IMR-90 (cell line): ENCODE measurements around the gene SARM1. TPM values are rescaled to one million over a fixed set of nuclear protein-coding genes. Genes with fewer than 3 reads are reported as not detected.

Experiments
- ATAC-seq: fragments of 200-7000 bp; cut with Tn5 transposase; 2 replicates; pipeline ENCODE4 v1.9.1; 2020; ENCODE audit warnings: low read depth, mild to moderate bottlenecking, moderate library complexity
- BruUV-seq: library from RNA; stranded (reverse); fragments of 400-500 nt; replicated peaks from 2 replicates; lab custom pipeline; 2021; lab: Mats Ljungman, UMichigan
- CTCF ChIA-PET: fragments of 300-600 bp; formaldehyde crosslinking; extraction: SDS; loops from one replicate; lab custom pipeline; 2021; ENCODE audit warnings: antibody characterized with exemption; lab: Yijun Ruan, JAX
- POLR2A ChIA-PET: fragments of 300-600 bp; sonication (Branson Sonifier 250); formaldehyde crosslinking; loops from one replicate; lab custom pipeline; 2022; ENCODE audit warnings: antibody characterized with exemption; ENCODE audit not compliant: unreplicated experiment; lab: Charles Lee
- DNase-seq: peaks from one replicate; pipeline ENCODE4 v3.0.0; 2013
- H2AFZ ChIP-seq: replicated peaks from 2 replicates; pipeline ENCODE3; 2013; ENCODE audit warnings: low read length, mild to moderate bottlenecking; ENCODE audit not compliant: poor library complexity
- H2AK5ac ChIP-seq: 2 replicates; pipeline ENCODE4 v1.6.1; 2013; ENCODE audit warnings: low read depth, low read length, inconsistent platforms
- H2AK9ac ChIP-seq: replicated peaks from 2 replicates; pipeline ENCODE3; 2013; ENCODE audit warnings: mild to moderate bottlenecking, low read depth, low read length, moderate library complexity; ENCODE audit not compliant: poor library complexity
- H2BK120ac ChIP-seq: 2 replicates; pipeline ENCODE4 v1.6.1; 2013; ENCODE audit warnings: low read depth, low read length, inconsistent platforms
- H2BK15ac ChIP-seq: 3 replicates; pipeline ENCODE4 v1.6.1; 2013; ENCODE audit warnings: low read depth, low read length, inconsistent platforms
- H2BK20ac ChIP-seq: 2 replicates; pipeline ENCODE4 v1.6.1; 2013; ENCODE audit warnings: low read depth, mild to moderate bottlenecking, inconsistent platforms, low read length, moderate library complexity
- H2BK5ac ChIP-seq: 2 replicates; pipeline ENCODE4 v1.6.1; 2013; ENCODE audit warnings: mild to moderate bottlenecking, low read depth, low read length, inconsistent platforms; ENCODE audit not compliant: poor library complexity, severe bottlenecking
- H3K14ac ChIP-seq: replicated peaks from 2 replicates; pipeline ENCODE4 v1.6.1; 2013; ENCODE audit warnings: low read depth, low read length, inconsistent platforms
- H3K18ac ChIP-seq: 2 replicates; pipeline ENCODE4 v1.6.1; 2013; ENCODE audit warnings: low read depth, low read length, control low read depth
- H3K23ac ChIP-seq: 2 replicates; pipeline ENCODE4 v1.6.1; 2013; ENCODE audit warnings: low read depth, low read length, inconsistent platforms
- H3K27ac ChIP-seq: 2 replicates; pipeline ENCODE4 v1.5.1; 2013; ENCODE audit warnings: mild to moderate bottlenecking, control low read depth, low read length; ENCODE audit not compliant: insufficient read depth
- H3K27me3 ChIP-seq: 2 replicates; pipeline ENCODE4 v1.6.1; 2013; ENCODE audit warnings: low read length; ENCODE audit not compliant: control insufficient read depth, insufficient read depth
- H3K36me3 ChIP-seq: 2 replicates; pipeline ENCODE4 v1.6.1; 2013; ENCODE audit warnings: low read length, mixed read lengths; ENCODE audit not compliant: control insufficient read depth, insufficient read depth
- H3K4ac ChIP-seq: 2 replicates; pipeline ENCODE4 v1.6.1; 2013; ENCODE audit warnings: low read depth, low read length, inconsistent platforms
- H3K4me1 ChIP-seq: 2 replicates; pipeline ENCODE4 v1.6.1; 2013; ENCODE audit warnings: low read length, mixed read lengths; ENCODE audit not compliant: control insufficient read depth, insufficient read depth
- H3K4me2 ChIP-seq: 2 replicates; pipeline ENCODE4 v1.6.1; 2013; ENCODE audit warnings: low read depth, mild to moderate bottlenecking, control low read depth, low read length, moderate library complexity
- H3K4me3 ChIP-seq: 2 replicates; pipeline ENCODE4 v1.5.1; 2013; ENCODE audit warnings: low read depth, mild to moderate bottlenecking, control low read depth, low read length, moderate library complexity; ENCODE audit not compliant: insufficient read depth
- H3K56ac ChIP-seq: 2 replicates; pipeline ENCODE4 v1.6.1; 2013; ENCODE audit warnings: low read length, inconsistent platforms; ENCODE audit not compliant: insufficient read depth; ENCODE audit errors: extremely low read depth
- H3K79me1 ChIP-seq, 2 experiments: 2 replicates each; pipeline ENCODE4 v1.6.1; 2013; ENCODE audit warnings: low read length in 2 of 2, inconsistent platforms in 1 of 2, low read depth in 1 of 2
- H3K9ac ChIP-seq: 2 replicates; pipeline ENCODE4 v1.6.1; 2013; ENCODE audit warnings: low read depth, low read length, control low read depth
- H3K9me1 ChIP-seq: 2 replicates; pipeline ENCODE4 v1.6.1; 2013; ENCODE audit warnings: low read length, inconsistent platforms; ENCODE audit not compliant: insufficient read depth
- H3K9me3 ChIP-seq: 2 replicates; pipeline ENCODE4 v1.6.1; 2013; ENCODE audit warnings: low read length; ENCODE audit not compliant: control insufficient read depth, insufficient read depth
- H4K20me1 ChIP-seq: 2 replicates; pipeline ENCODE4 v1.6.1; 2013; ENCODE audit warnings: low read length, inconsistent platforms; ENCODE audit not compliant: insufficient read depth
- H4K5ac ChIP-seq: 2 replicates; pipeline ENCODE4 v1.6.1; 2013; ENCODE audit warnings: mild to moderate bottlenecking, low read depth, low read length, control low read depth
- H4K8ac ChIP-seq, 2 experiments: 2 replicates each; pipeline ENCODE4 v1.6.1; 2013; ENCODE audit warnings: low read depth in 2 of 2, low read length in 2 of 2, control low read depth in 1 of 2, inconsistent platforms in 1 of 2
- H4K91ac ChIP-seq: 2 replicates; pipeline ENCODE4 v1.6.1; 2013; ENCODE audit warnings: low read depth, low read length, inconsistent platforms; ENCODE audit not compliant: insufficient read depth
- CEBPB ChIP-seq: IDR thresholded peaks from 2 replicates; pipeline ENCODE4 v1.6.1; 2012; ENCODE audit warnings: low read depth, low read length, improper control_type of control experiment
- FOS ChIP-seq: fragments of 150-350 bp; IDR thresholded peaks from 2 replicates; pipeline ENCODE4 v1.6.1; 2016; ENCODE audit warnings: low read depth, low read length
- MXI1 ChIP-seq: IDR thresholded peaks from 2 replicates; pipeline ENCODE4 v1.6.1; 2012; ENCODE audit warnings: low read depth, mild to moderate bottlenecking, low read length, moderate library complexity, borderline replicate concordance
- NFE2L2 ChIP-seq: fragments of 150-350 bp; IDR thresholded peaks from 2 replicates; pipeline ENCODE4 v1.6.1; 2016; ENCODE audit warnings: low read depth, mild to moderate bottlenecking, low read length
- RCOR1 ChIP-seq: IDR thresholded peaks from 2 replicates; pipeline ENCODE4 v1.6.1; 2012; ENCODE audit warnings: mild to moderate bottlenecking, low read length, improper control_type of control experiment; ENCODE audit not compliant: insufficient replicate concordance
- RFX5 ChIP-seq: IDR thresholded peaks from 2 replicates; pipeline ENCODE4 v1.8.0; 2012; ENCODE audit warnings: low read depth, mild to moderate bottlenecking, low read length, moderate library complexity
- WGBS, 2 experiments: methylation state at CpG; one replicate each; pipeline versions ENCODE4 v1.1.5 to v1.1.7; 2013; ENCODE audit warnings: missing lambda C conversion rate in 2 of 2; ENCODE audit not compliant: insufficient read length in 1 of 2; ENCODE audit errors: extremely low coverage in 2 of 2; 5-methylcytosine and 5-hydroxymethylcytosine counted together
- dilution Hi-C: fragments of 300-500 bp; cut with HindIII; formaldehyde crosslinking; loops from one replicate; pipeline ENCODE4 v1.14.3; 2018; ENCODE audit warnings: low sequenced_read_pairs; ENCODE audit not compliant: unreplicated experiment
- in situ Hi-C: fragments of 300-500 bp; cut with MboI; formaldehyde crosslinking; loops from 3 replicates; pipeline ENCODE4 v1.14.3; 2019; ENCODE audit warnings: low sequenced_read_pairs, inconsistent platforms, mixed read lengths
- intact Hi-C: fragments of 100-400 bp; cut with micrococcal nuclease; formaldehyde crosslinking; loops from 2 replicates; pipeline ENCODE4 v1.10.0; 2022
- polyA plus RNA-seq, 3 experiments: library from polyadenylated mRNA; depleted of rRNA; stranded (reverse); fragments of >200 nt; gene quantifications; 2 replicates each; pipeline ENCODE4 v1.2.3, GENCODE V29; 2012; ENCODE audit warnings: low replicate concordance in 1 of 3
- total RNA-seq: library from RNA; depleted of rRNA; stranded (reverse); fragments of >200 nt; gene quantifications from 2 replicates; pipeline ENCODE4 v1.2.3, GENCODE V29; 2012

The SARM1 gene
- total and polyA plus RNA-seq, 2 of the 4 experiments (the other 2 are of a cell fraction) = 3.4 to 11.4 TPM

DNA sequence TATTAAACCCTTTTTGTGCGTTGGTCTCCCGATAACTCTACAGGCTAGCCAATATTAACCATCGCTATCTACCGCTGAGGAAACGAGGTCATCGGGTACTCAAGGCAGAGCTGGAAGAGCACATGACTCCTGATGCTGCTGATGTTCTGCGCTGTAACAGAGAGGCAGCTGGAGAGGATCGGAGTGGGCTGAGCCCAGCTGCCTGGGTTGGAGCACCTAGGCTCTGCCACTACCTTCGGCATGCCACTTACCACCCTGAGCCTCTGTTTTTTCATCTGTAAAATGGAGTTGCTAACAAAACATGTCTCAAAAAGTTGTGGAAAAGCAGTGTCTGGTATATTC lies 35.0 kb downstream of the SARM1 start:
- TF ChIP-seq RCOR1 (no peak), MXI1 (no peak), CEBPB (no peak), NFE2L2 (no peak), RFX5 (no peak), FOS (no peak)
- no peak overlapping the region for H4K91ac ChIP-seq
- BruUV-seq = no TSS peak
- no peak overlapping the region for H3K14ac ChIP-seq
- no peaks in the 10 kb centered on the region for H4K20me1 ChIP-seq
- H4K5ac ChIP-seq = no peak overlapping the region
- peak overlapping the region; percentile 18; the same call in 1 of the 2 replicates for H3K9ac ChIP-seq
- CTCF ChIA-PET = interaction anchor here (1.0 kb wide), 1 partner anchor 10 kb away, joined by 3 read pairs; no protein-coding TSS in a partner anchor
- H3K23ac ChIP-seq = peak overlapping the region; percentile 0; the same call in 1 of the 2 replicates
- H2AFZ ChIP-seq = peak overlapping the region; percentile 99
- peaks cover 6% of the 10 kb centered on the region for H3K27me3 ChIP-seq
- peaks cover 3% of the 10 kb centered on the region for H3K36me3 ChIP-seq
- H3K79me1 ChIP-seq = no peaks in the 10 kb centered on the region
- H3K9me1 ChIP-seq = peaks cover 12% of the 10 kb centered on the region
- no peak overlapping the region for H3K4ac ChIP-seq
- dilution Hi-C loops (no loop called here), intact Hi-C loops (loop anchor here (10.0 kb wide), 1 partner anchor 138 kb away; no protein-coding TSS in a partner anchor), in situ Hi-C loops (no loop called here)
- no peak overlapping the region for H2AK5ac ChIP-seq
- H3K4me2 ChIP-seq = peak overlapping the region; percentile 83
- no peak overlapping the region for H2BK20ac ChIP-seq
- no peak overlapping the region for H3K18ac ChIP-seq
- POLR2A ChIA-PET = no interaction called here
- no peak overlapping the region for H2BK120ac ChIP-seq
- peaks cover 3% of the 10 kb centered on the region for H3K4me1 ChIP-seq
- 49% methylated on average over 6 of the region's 9 CpGs; no CpG with 5 or more reads in 1 of the 2 experiments for WGBS, 2 experiments
- no peaks in the 10 kb centered on the region for H3K9me3 ChIP-seq
- no peak overlapping the region for H3K27ac ChIP-seq
- DNase-seq (no peak), ATAC-seq (peak; percentile 12)
- H4K8ac ChIP-seq = peak overlapping the region in 1 of 2 experiments; percentile 90; a peak in 2 of 4 replicates
- H3K56ac ChIP-seq = no peak overlapping the region
- no peak overlapping the region for H2BK5ac ChIP-seq
- no peak overlapping the region for H2BK15ac ChIP-seq
- H3K4me3 ChIP-seq = peak overlapping the region; percentile 66
- peak overlapping the region; percentile 88 for H2AK9ac ChIP-seq
